Measurements from ENCODE around the gene OR2B3. TPM values are rescaled to one million over a fixed set of nuclear protein-coding genes. Genes with fewer than 3 reads are reported as not detected.

Gene OR2B3, protein sequence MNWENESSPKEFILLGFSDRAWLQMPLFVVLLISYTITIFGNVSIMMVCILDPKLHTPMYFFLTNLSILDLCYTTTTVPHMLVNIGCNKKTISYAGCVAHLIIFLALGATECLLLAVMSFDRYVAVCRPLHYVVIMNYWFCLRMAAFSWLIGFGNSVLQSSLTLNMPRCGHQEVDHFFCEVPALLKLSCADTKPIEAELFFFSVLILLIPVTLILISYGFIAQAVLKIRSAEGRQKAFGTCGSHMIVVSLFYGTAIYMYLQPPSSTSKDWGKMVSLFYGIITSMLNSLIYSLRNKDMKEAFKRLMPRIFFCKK
- total RNA-seq (not detected in 2 replicates), polyA plus RNA-seq (not detected in 2 replicates), polyA minus RNA-seq (ENCODE audit: low replicate concordance) (not detected in 2 replicates)
- not detected in 2 replicates for polyA plus RNA-seq (2012)

DNA sequence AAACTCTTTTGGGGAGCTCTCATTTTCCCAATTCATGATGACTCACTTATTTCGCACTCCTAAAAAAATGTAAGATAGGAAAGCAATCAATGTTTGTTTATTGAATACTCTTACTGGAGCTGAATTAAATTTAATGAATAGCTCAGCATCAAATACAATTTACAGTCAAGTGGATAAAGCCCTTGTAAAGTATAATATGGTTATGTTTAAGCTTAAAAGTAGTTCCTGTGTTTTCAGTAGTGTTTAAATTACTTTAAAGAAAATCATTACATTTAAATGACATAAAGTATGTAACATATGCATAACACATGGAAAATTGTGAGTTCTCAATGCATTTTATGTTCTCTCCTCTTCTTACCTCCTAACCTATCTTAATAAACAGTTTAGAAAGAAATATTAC is at the start of gene OR2B3:
OR2B3 (minus strand) TSS at position 101 of the 400 bp plus-strand sequence; CDS start at position 36, 65 bp downstream.
- no peak within 1 kb of the TSS for H2AFZ ChIP-seq (ENCODE audit: low read length)
- DNase-seq (ENCODE audit: low read depth in 2 of 2), result no peak
- H3K9ac ChIP-seq (ENCODE audit: insufficient read depth, low read length), result no peak within 1 kb of the TSS
- H3K79me2 ChIP-seq (ENCODE audit: control insufficient read depth, insufficient read depth, low read length), result no peaks in the 10 kb centered on the region
- H3K4me1 ChIP-seq (ENCODE audit: control insufficient read depth, extremely low read depth, insufficient read depth, low read length), result no peaks in the 10 kb centered on the region
- H3K4me2 ChIP-seq (ENCODE audit: extremely low read depth, insufficient read depth, low read length), result no peak within 1 kb of the TSS
- TF ChIP-seq CTCF (conservative IDR thresholded peaks at IDR 0.05 in 1 of 2, IDR thresholded peaks at IDR 0.05 in 1 of 2; ENCODE audit: low read depth in 1 of 2, low read length in 2 of 2) (no peak), EZH2 (IDR thresholded peaks at IDR 0.05; ENCODE audit: low read length, missing control alignments) (no peak)
- H3K9me3 ChIP-seq (ENCODE audit: control insufficient read depth, insufficient read depth, low read depth, low read length), result no peaks in the 10 kb centered on the region
- H3K4me3 ChIP-seq (replicated peaks in 1 of 4; ENCODE audit: control extremely low read depth in 1 of 4, insufficient read depth in 1 of 4, low read depth in 3 of 4, low read length in 4 of 4), result no peak within 1 kb of the TSS
- no peaks in the 10 kb centered on the region for H4K20me1 ChIP-seq (ENCODE audit: control insufficient read depth, extremely low read depth, insufficient read depth, low read length)
- H3K27ac ChIP-seq (ENCODE audit: insufficient read depth, low read length), result no peak within 1 kb of the TSS
- no peaks in the 10 kb centered on the region for H3K27me3 ChIP-seq (ENCODE audit: control insufficient read depth, insufficient read depth, low read length)
- H3K36me3 ChIP-seq (ENCODE audit: control insufficient read depth, insufficient read depth, low read length), result no peaks in the 10 kb centered on the region

GRCh38 chr6:29131691-29132090 is 44.6 kb upstream of the OR2B3 start:
- no peak overlapping the region for H3K9ac ChIP-seq (ENCODE audit: insufficient read depth, low read length)
- no peaks in the 10 kb centered on the region for H4K20me1 ChIP-seq (ENCODE audit: control insufficient read depth, extremely low read depth, insufficient read depth, low read length)
- no peak for DNase-seq (ENCODE audit: low read depth in 2 of 2)
- no peak overlapping the region for H3K27ac ChIP-seq (ENCODE audit: insufficient read depth, low read length)
- H3K36me3 ChIP-seq (ENCODE audit: control insufficient read depth, insufficient read depth, low read length), result no peaks in the 10 kb centered on the region
- H3K9me3 ChIP-seq (ENCODE audit: control insufficient read depth, insufficient read depth, low read depth, low read length), result no peaks in the 10 kb centered on the region
- H3K27me3 ChIP-seq (ENCODE audit: control insufficient read depth, insufficient read depth, low read length), result no peaks in the 10 kb centered on the region
- TF ChIP-seq EZH2 (IDR thresholded peaks at IDR 0.05; ENCODE audit: low read length, missing control alignments) (no peak), CTCF (conservative IDR thresholded peaks at IDR 0.05 in 1 of 2, IDR thresholded peaks at IDR 0.05 in 1 of 2; ENCODE audit: low read depth in 1 of 2, low read length in 2 of 2) (no peak)
- H3K79me2 ChIP-seq (ENCODE audit: control insufficient read depth, insufficient read depth, low read length), result no peaks in the 10 kb centered on the region
- H3K4me2 ChIP-seq (ENCODE audit: extremely low read depth, insufficient read depth, low read length), result no peak overlapping the region
- H2AFZ ChIP-seq (ENCODE audit: low read length), result no peak overlapping the region
- no peaks in the 10 kb centered on the region for H3K4me1 ChIP-seq (ENCODE audit: control insufficient read depth, extremely low read depth, insufficient read depth, low read length)
- no peak overlapping the region for H3K4me3 ChIP-seq (replicated peaks in 1 of 4; ENCODE audit: control extremely low read depth in 1 of 4, insufficient read depth in 1 of 4, low read depth in 3 of 4, low read length in 4 of 4)

DNA sequence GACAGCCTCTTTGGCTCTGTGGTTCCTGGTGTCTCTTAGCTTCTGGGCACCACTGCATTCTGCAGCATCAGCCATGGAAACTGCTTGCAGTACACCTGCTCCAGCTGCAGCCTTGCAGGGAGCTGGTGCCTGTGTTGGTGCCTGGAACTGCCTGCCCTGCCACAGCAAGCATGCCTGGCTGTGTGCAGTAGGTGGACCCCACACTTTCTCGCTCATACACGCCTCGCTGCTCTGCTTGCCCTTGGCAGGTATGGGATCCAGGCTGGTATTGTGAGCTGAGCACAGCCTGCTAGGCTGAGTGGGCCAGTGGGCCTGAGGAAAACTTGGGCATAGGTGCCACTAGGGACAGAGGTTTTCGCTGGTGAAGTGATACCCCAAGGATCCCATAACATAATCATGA is 43.5 kb upstream of the OR2B3 start:
- Histone ChIP-seq H2AFZ (ENCODE audit: low read length) (no peak overlapping the region), H3K4me3 (replicated peaks in 1 of 4; ENCODE audit: control extremely low read depth in 1 of 4, insufficient read depth in 1 of 4, low read depth in 3 of 4, low read length in 4 of 4) (no peak overlapping the region), H3K4me2 (ENCODE audit: extremely low read depth, insufficient read depth, low read length) (no peak overlapping the region), H3K36me3 (ENCODE audit: control insufficient read depth, insufficient read depth, low read length) (no peaks in the 10 kb centered on the region), H3K9ac (ENCODE audit: insufficient read depth, low read length) (no peak overlapping the region), H3K4me1 (ENCODE audit: control insufficient read depth, extremely low read depth, insufficient read depth, low read length) (no peaks in the 10 kb centered on the region), H4K20me1 (ENCODE audit: control insufficient read depth, extremely low read depth, insufficient read depth, low read length) (no peaks in the 10 kb centered on the region), H3K27me3 (ENCODE audit: control insufficient read depth, insufficient read depth, low read length) (no peaks in the 10 kb centered on the region), H3K79me2 (ENCODE audit: control insufficient read depth, insufficient read depth, low read length) (no peaks in the 10 kb centered on the region), H3K9me3 (ENCODE audit: control insufficient read depth, insufficient read depth, low read depth, low read length) (no peaks in the 10 kb centered on the region), H3K27ac (ENCODE audit: insufficient read depth, low read length) (no peak overlapping the region)
- DNase-seq (ENCODE audit: low read depth in 2 of 2), result no peak
- TF ChIP-seq EZH2 (IDR thresholded peaks at IDR 0.05; ENCODE audit: low read length, missing control alignments), result no peak
- TF ChIP-seq CTCF (conservative IDR thresholded peaks at IDR 0.05 in 1 of 2, IDR thresholded peaks at IDR 0.05 in 1 of 2; ENCODE audit: low read depth in 1 of 2, low read length in 2 of 2), result no peak

All from fibroblast of lung (primary cell).